Spleen (tissue), 11 donors: Measurements from ENCODE around the gene EPHB2. TPM values are rescaled to one million over a fixed set of nuclear protein-coding genes. Genes with fewer than 3 reads are reported as not detected.

Source experiments
- DNase-seq: peaks from one replicate; pipeline ENCODE4 v3.0.0-alpha.2; 2020
- H3K27ac ChIP-seq, 8 donors: fragments of 200-600 bp; sonication (generic) in 7 of 8; 1 replicate in 4 of 8; 2 replicates in 4 of 8; pipeline versions ENCODE4 v1.5.0 to v1.8.0; 2016 to 2021; ENCODE audit warnings: inconsistent platforms in 4 of 8, mild to moderate bottlenecking in 4 of 8, moderate library complexity in 1 of 8
- H3K27me3 ChIP-seq, 7 donors: fragments of 200-600 bp; sonication (generic) in 6 of 7; replicated peaks in 1 of 7; 1 replicate in 4 of 7; 2 replicates in 3 of 7; pipeline versions ENCODE4 v1.5.0 to v1.8.0; 2016 to 2021; ENCODE audit warnings: inconsistent platforms in 3 of 7, mild to moderate bottlenecking in 1 of 7
- H3K36me3 ChIP-seq, 6 donors: fragments of 200-600 bp; sonication (generic) in 5 of 6; 1 replicate in 4 of 6; 2 replicates in 2 of 6; pipeline versions ENCODE4 v1.5.0 to v1.8.0; 2016 to 2021; ENCODE audit warnings: inconsistent platforms in 2 of 6
- H3K4me1 ChIP-seq, 6 donors: fragments of 200-600 bp; sonication (generic) in 5 of 6; 1 replicate in 3 of 6; 2 replicates in 3 of 6; pipeline versions ENCODE4 v1.5.0 to v1.8.0; 2016 to 2021; ENCODE audit warnings: inconsistent platforms in 3 of 6
- H3K4me3 ChIP-seq, 8 donors: fragments of 200-600 bp; sonication (generic) in 7 of 8; 1 replicate in 4 of 8; 2 replicates in 4 of 8; pipeline versions ENCODE4 v1.5.0 to v1.8.0; 2016 to 2021; ENCODE audit warnings: inconsistent platforms in 4 of 8, mild to moderate bottlenecking in 4 of 8, moderate library complexity in 2 of 8
- H3K9me3 ChIP-seq, 8 donors: fragments of 200-600 bp; sonication (generic) in 7 of 8; 1 replicate in 4 of 8; 2 replicates in 4 of 8; pipeline versions ENCODE4 v1.5.0 to v1.8.0; 2016 to 2021; ENCODE audit warnings: inconsistent platforms in 4 of 8
- POLR2A ChIP-seq, 3 donors: fragments of 450-650 bp; IDR thresholded peaks; one replicate each; pipeline ENCODE4 v1.5.1; 2017; ENCODE audit warnings: antibody characterized with exemption in 3 of 3, mild to moderate bottlenecking in 1 of 3
- POLR2AphosphoS5 ChIP-seq, 3 donors: sonication (generic); formaldehyde crosslinking; IDR thresholded peaks; one replicate each; pipeline ENCODE4 v1.5.1; 2017; ENCODE audit warnings: antibody characterized with exemption in 3 of 3
- WGBS, 5 donors: extraction: QIAGEN DNeasy Blood & Tissue Kit in 3 of 5; methylation state at CpG; one replicate each; pipeline versions ENCODE4 v1.1.5 to v1.1.7; 2013 to 2018; 5-methylcytosine and 5-hydroxymethylcytosine counted together
- intact Hi-C: fragments of 100-400 bp; cut with DNase I; formaldehyde crosslinking; loops from one replicate; pipeline ENCODE4 v1.15.0; 2023; ENCODE audit warnings: low total_unique reads
- polyA plus RNA-seq, 3 donors: library from polyadenylated mRNA; stranded (reverse); fragments of 200-250 nt; gene quantifications; one replicate each; pipeline ENCODE4 v1.2.1, GENCODE V29; 2013
- total RNA-seq, 7 donors: library from RNA; depleted of rRNA in 3 of 7; stranded (reverse); fragments of >200 nt in 3 of 7; fragmentation: NEBNext Ultra II Directional in 4 of 7; extraction: Animal tissue kit (Norgen Biotek cat#: 25700) in 4 of 7; gene quantifications; one replicate each; pipeline versions ENCODE4 v1.1.0 to v1.2.1, GENCODE V29; 2016 to 2021
- TF ChIP-seq, protein P1 (sequence below), 11 experiments: fragments of 200-600 bp in 7 of 11; fragments of 450-650 bp in 4 of 11; sonication (generic) in 4 of 11; IDR thresholded peaks in 8 of 11; conservative IDR thresholded peaks in 3 of 11; 1 replicate in 7 of 11; 2 replicates in 4 of 11; pipeline versions ENCODE4 v1.4.0 to v1.8.0; 2016 to 2021; ENCODE audit warnings: antibody characterized with exemption in 11 of 11, inconsistent platforms in 4 of 11, mild to moderate bottlenecking in 1 of 11
- donor health status: healthy with polysubstance abuse.
- donor health status: DM: no; HTN: no; CAD: no; lungs with moderate emphysema.
- donor health status: DM: no; HTN: no; CAD: no.
- donor health status: Bipolar disorder and iron deficiency.
- donor health status: healthy.
- donor health status: DM: no; HTN: no; CAD: no.
- donor health status: DM: yes; HTN: yes; CAD: no.

EPHB2 gene
- total and polyA plus RNA-seq, 10 donors = 0.67 to 9.3 (median 6.3) TPM

DNA sequence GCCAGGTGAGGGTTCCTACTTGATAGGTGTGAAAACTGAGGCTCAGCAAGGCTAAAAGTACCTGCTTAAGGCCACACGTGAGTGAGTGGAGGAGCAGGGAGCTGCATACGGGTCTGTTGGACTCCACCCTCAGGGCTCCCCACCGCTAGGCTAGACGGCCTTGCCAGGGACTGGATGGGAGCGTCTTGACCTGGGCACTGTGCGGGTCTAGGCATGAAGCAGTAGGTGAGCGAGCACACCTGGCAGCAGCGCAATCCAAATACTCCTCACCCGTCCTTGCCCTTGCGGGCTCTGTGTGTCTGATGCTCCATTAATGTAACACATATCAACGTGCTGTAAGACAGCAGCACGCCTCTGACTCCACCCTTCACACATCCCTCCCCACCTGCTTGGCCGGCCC, 168.0 kb downstream of the EPHB2 start:
- no peak overlapping the region for H3K4me3 ChIP-seq
- no peak for DNase-seq
- H3K27me3 ChIP-seq = peaks cover 0 to 4% (median 0%) of the 10 kb centered on the region in 7 donors
- TF ChIP-seq, protein P1, sequence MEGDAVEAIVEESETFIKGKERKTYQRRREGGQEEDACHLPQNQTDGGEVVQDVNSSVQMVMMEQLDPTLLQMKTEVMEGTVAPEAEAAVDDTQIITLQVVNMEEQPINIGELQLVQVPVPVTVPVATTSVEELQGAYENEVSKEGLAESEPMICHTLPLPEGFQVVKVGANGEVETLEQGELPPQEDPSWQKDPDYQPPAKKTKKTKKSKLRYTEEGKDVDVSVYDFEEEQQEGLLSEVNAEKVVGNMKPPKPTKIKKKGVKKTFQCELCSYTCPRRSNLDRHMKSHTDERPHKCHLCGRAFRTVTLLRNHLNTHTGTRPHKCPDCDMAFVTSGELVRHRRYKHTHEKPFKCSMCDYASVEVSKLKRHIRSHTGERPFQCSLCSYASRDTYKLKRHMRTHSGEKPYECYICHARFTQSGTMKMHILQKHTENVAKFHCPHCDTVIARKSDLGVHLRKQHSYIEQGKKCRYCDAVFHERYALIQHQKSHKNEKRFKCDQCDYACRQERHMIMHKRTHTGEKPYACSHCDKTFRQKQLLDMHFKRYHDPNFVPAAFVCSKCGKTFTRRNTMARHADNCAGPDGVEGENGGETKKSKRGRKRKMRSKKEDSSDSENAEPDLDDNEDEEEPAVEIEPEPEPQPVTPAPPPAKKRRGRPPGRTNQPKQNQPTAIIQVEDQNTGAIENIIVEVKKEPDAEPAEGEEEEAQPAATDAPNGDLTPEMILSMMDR (IDR thresholded peaks at IDR 0.05 in 8 of 11, conservative IDR thresholded peaks at IDR 0.05 in 3 of 11) = no peak
- TF ChIP-seq POLR2AphosphoS5 (IDR thresholded peaks at IDR 0.05) (no peak), POLR2A (IDR thresholded peaks at IDR 0.05) (no peak)
- H3K36me3 ChIP-seq = no peaks in the 10 kb centered on the region
- H3K9me3 ChIP-seq = no peaks in the 10 kb centered on the region
- H3K4me1 ChIP-seq = no peaks in the 10 kb centered on the region
- no peak overlapping the region for H3K27ac ChIP-seq
- WGBS, 5 donors = 85 to 92% (median 87%) methylated on average over 10 to 13 of the region's 13 CpGs
- intact Hi-C loops = no loop called here

DNA sequence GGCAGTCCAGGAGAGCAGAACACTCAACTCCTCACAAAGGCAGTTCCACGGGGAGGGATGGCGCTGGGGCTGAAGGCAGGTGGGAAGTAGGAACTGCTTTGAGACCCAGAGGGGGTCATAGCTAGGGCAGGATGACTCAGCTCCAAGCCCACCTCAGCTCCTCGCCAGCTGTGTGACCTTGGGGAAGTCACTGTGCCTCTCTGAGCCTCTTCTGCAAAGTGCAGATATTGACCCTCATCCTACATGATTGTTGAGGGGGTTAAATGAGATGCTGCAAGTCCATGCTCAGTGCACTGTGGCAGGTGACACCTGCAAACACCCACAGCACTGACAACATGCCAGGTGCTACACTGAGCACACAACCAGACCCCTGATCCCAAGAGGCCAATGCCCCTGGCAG, 168.8 kb downstream of the EPHB2 start:
- Histone ChIP-seq H3K36me3 (no peaks in the 10 kb centered on the region), H3K4me1 (no peaks in the 10 kb centered on the region), H3K9me3 (no peaks in the 10 kb centered on the region), H3K4me3 (no peak overlapping the region), H3K27ac (no peak overlapping the region), H3K27me3 (peaks cover 0 to 4% (median 0%) of the 10 kb centered on the region in 7 donors)
- intact Hi-C loops = no loop called here
- no peak for DNase-seq
- 50 to 62% (median 55%) methylated on average over 2 to 3 of the region's 3 CpGs for WGBS, 5 donors
- TF ChIP-seq POLR2AphosphoS5 (IDR thresholded peaks at IDR 0.05) = no peak
- TF ChIP-seq, protein P1 (IDR thresholded peaks at IDR 0.05 in 8 of 11, conservative IDR thresholded peaks at IDR 0.05 in 3 of 11) = no peak
- TF ChIP-seq POLR2A (IDR thresholded peaks at IDR 0.05) = no peak

DNA sequence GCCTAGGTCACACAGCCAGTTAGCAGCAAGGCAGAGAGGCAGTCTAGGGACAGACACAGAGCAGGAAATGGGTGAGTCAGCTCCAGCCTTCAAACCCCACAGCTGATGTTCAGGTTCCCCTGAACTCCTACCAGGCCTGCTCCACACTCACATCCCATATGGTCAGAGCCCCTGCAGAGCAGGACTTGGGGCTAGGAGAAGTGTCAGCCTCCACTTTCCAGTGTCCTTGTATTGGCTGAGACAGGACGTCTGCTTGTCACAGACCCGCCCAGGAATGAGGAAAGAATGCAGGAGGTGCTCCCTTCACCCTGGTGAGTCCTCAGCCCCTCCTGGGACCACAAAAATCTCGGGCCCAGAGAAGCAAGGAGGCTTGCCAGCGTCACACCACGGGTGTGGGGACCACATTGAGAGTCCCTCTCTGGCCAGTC, 169.5 kb downstream of the EPHB2 start:
- Histone ChIP-seq H3K36me3 (no peaks in the 10 kb centered on the region), H3K4me3 (no peak overlapping the region), H3K4me1 (peaks cover 3 to 7% (median 4%) of the 10 kb centered on the region in 6 donors), H3K9me3 (no peaks in the 10 kb centered on the region), H3K27ac (no peak overlapping the region), H3K27me3 (peaks cover 0 to 4% (median 0%) of the 10 kb centered on the region in 7 donors)
- TF ChIP-seq POLR2AphosphoS5 (IDR thresholded peaks at IDR 0.05) = no peak
- no peak for TF ChIP-seq POLR2A (IDR thresholded peaks at IDR 0.05)
- TF ChIP-seq, protein P1 (IDR thresholded peaks at IDR 0.05 in 8 of 11, conservative IDR thresholded peaks at IDR 0.05 in 3 of 11) = no peak
- 28 to 68% (median 65%) methylated on average over 5 of the region's 5 CpGs for WGBS, 5 donors
- intact Hi-C loops = loop anchor here (10.0 kb wide), 1 partner anchor 175 kb away; no protein-coding TSS in a partner anchor
- DNase-seq = no peak

DNA sequence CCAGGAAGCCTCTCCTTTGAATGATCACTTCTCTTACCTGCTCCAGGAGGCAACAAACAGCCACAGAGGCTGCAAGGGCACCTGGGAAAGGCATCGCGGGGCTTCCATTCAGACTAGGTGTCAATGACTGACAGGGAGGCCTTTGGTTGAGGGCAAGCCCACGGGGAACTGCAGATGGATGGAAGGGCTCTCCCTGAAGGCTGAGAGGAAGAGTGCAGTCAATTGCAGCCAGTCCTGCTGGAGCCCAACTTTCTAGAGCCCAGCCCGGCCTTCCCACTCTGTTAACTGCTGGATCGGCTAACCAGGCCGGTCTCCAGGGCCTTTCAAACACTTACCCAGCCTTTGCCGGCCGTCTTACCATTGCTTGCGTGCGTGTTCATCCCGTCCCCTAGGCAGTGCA, 172.8 kb downstream of the EPHB2 start:
- no peak overlapping the region for H3K27ac ChIP-seq
- intact Hi-C loops = loop anchor here (10.0 kb wide), 1 partner anchor 179 kb away; no protein-coding TSS in a partner anchor
- H3K27me3 ChIP-seq = no peaks in the 10 kb centered on the region
- H3K4me3 ChIP-seq = no peak overlapping the region
- no peaks in the 10 kb centered on the region for H3K9me3 ChIP-seq
- 81 to 94% (median 87%) methylated on average over 11 of the region's 11 CpGs for WGBS, 5 donors
- TF ChIP-seq POLR2A (IDR thresholded peaks at IDR 0.05) = no peak
- no peak for TF ChIP-seq POLR2AphosphoS5 (IDR thresholded peaks at IDR 0.05)
- TF ChIP-seq, protein P1 (IDR thresholded peaks at IDR 0.05 in 8 of 11, conservative IDR thresholded peaks at IDR 0.05 in 3 of 11) = no peak
- H3K36me3 ChIP-seq = no peaks in the 10 kb centered on the region
- no peak for DNase-seq
- peaks cover 5 to 18% (median 7%) of the 10 kb centered on the region in 6 donors for H3K4me1 ChIP-seq
